Peyer's patch (tissue), 4 donors: ENCODE measurements around the gene PFN1.

Experiments used
- CTCF ChIP-seq, 6 experiments: fragments of 450-650 bp in 4 of 6; fragments of 200-600 bp in 2 of 6; sonication (generic) in 1 of 6; IDR thresholded peaks; one replicate each; pipeline ENCODE4 v1.5.1; 2017 to 2019; ENCODE audit warnings: antibody characterized with exemption in 6 of 6, mild to moderate bottlenecking in 3 of 6, moderate library complexity in 1 of 6
- POLR2A ChIP-seq, 2 donors: fragments of 450-650 bp; IDR thresholded peaks; one replicate each; pipeline ENCODE4 v1.5.1; 2017; ENCODE audit warnings: antibody characterized with exemption in 2 of 2, mild to moderate bottlenecking in 2 of 2, moderate library complexity in 2 of 2

GRCh38 chr17:4901108-4901647 is 47.2 kb downstream of the PFN1 start:
- TF ChIP-seq POLR2A (IDR thresholded peaks at IDR 0.05) (no peak), CTCF (IDR thresholded peaks at IDR 0.05) (no peak)
